NCI-H345 treated with DMSO at 0.1 percent for 48 hours (cell line): ENCODE data around the gene ZNF484.

ENCODE experiments used
- DNase-seq: peaks from one replicate; lab custom pipeline; 2025; ENCODE audit not compliant: unreplicated experiment; lab: John Stamatoyannopoulos, UW

Gene ZNF484

GRCh38 chr9:92795598-92796336, 82.1 kb downstream of the ZNF484 start:
- DNase-seq, result no peak
